ENCODE measurements around the gene PPFIA4. TPM values are rescaled to one million over a fixed set of nuclear protein-coding genes. Genes with fewer than 3 reads are reported as not detected.

PPFIA4 gene
- total and polyA plus RNA-seq, 9 of the 15 experiments (the other 6 are each of a cell fraction or from before 2014, with no cell fraction given), result 0.07 to 12.0 (median 0.70) TPM

GRCh38 chr1:203006948-203007871, 19.1 kb upstream of the PPFIA4 start, which contains the start of gene TMEM183A (continued):
- peak; percentile 94 for TF ChIP-seq POLR2H (tag; IDR thresholded peaks at IDR 0.05; ENCODE audit: low read depth)
- peak in 1 of 2 experiments; percentile 63; a peak in 2 of 4 replicates for TF ChIP-seq ZMIZ1 (IDR thresholded peaks at IDR 0.05; ENCODE audit: low read depth in 2 of 2, low read length in 2 of 2)
- no peak for TF ChIP-seq GABPB2 (CRISPR knock-in tag; conservative IDR thresholded peaks at IDR 0.05)
- no peak for TF ChIP-seq RBM34 (IDR thresholded peaks at IDR 0.05; ENCODE audit: borderline replicate concordance, insufficient read depth, low read length)
- TF ChIP-seq TCF7L2 (IDR thresholded peaks at IDR 0.05; ENCODE audit: low read depth, low read length), result no peak
- no peak for TF ChIP-seq RAD51 (IDR thresholded peaks at IDR 0.05; ENCODE audit: borderline replicate concordance, low read depth)
- peak; percentile 77 for TF ChIP-seq RBBP5 (IDR thresholded peaks at IDR 0.05; ENCODE audit: borderline replicate concordance, insufficient read depth, low read length, poor library complexity, severe bottlenecking)
- TF ChIP-seq, protein P1, sequence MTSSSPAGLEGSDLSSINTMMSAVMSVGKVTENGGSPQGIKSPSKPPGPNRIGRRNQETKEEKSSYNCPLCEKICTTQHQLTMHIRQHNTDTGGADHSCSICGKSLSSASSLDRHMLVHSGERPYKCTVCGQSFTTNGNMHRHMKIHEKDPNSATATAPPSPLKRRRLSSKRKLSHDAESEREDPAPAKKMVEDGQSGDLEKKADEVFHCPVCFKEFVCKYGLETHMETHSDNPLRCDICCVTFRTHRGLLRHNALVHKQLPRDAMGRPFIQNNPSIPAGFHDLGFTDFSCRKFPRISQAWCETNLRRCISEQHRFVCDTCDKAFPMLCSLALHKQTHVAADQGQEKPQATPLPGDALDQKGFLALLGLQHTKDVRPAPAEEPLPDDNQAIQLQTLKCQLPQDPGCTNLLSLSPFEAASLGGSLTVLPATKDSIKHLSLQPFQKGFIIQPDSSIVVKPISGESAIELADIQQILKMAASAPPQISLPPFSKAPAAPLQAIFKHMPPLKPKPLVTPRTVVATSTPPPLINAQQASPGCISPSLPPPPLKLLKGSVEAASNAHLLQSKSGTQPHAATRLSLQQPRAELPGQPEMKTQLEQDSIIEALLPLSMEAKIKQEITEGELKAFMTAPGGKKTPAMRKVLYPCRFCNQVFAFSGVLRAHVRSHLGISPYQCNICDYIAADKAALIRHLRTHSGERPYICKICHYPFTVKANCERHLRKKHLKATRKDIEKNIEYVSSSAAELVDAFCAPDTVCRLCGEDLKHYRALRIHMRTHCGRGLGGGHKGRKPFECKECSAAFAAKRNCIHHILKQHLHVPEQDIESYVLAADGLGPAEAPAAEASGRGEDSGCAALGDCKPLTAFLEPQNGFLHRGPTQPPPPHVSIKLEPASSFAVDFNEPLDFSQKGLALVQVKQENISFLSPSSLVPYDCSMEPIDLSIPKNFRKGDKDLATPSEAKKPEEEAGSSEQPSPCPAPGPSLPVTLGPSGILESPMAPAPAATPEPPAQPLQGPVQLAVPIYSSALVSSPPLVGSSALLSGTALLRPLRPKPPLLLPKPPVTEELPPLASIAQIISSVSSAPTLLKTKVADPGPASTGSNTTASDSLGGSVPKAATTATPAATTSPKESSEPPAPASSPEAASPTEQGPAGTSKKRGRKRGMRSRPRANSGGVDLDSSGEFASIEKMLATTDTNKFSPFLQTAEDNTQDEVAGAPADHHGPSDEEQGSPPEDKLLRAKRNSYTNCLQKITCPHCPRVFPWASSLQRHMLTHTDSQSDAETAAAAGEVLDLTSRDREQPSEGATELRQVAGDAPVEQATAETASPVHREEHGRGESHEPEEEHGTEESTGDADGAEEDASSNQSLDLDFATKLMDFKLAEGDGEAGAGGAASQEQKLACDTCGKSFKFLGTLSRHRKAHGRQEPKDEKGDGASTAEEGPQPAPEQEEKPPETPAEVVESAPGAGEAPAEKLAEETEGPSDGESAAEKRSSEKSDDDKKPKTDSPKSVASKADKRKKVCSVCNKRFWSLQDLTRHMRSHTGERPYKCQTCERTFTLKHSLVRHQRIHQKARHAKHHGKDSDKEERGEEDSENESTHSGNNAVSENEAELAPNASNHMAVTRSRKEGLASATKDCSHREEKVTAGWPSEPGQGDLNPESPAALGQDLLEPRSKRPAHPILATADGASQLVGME (CRISPR knock-in tag; IDR thresholded peaks at IDR 0.05), result no peak
- TF ChIP-seq ZZZ3 (IDR thresholded peaks at IDR 0.05), result no peak; the same call in 1 of the 2 replicates
- TF ChIP-seq ELF2 (CRISPR knock-in tag; IDR thresholded peaks at IDR 0.05), result peak; percentile 58
- TF ChIP-seq ZNF717 (CRISPR knock-in tag; IDR thresholded peaks at IDR 0.05), result no peak
- TF ChIP-seq KLF6 (CRISPR knock-in tag; IDR thresholded peaks at IDR 0.05; ENCODE audit: borderline replicate concordance), result no peak
- TF ChIP-seq ZNF75A (CRISPR knock-in tag; IDR thresholded peaks at IDR 0.05), result no peak
- peak; percentile 90 for TF ChIP-seq TAF9B (IDR thresholded peaks at IDR 0.05; ENCODE audit: partially characterized antibody)
- TF ChIP-seq, protein P2, sequence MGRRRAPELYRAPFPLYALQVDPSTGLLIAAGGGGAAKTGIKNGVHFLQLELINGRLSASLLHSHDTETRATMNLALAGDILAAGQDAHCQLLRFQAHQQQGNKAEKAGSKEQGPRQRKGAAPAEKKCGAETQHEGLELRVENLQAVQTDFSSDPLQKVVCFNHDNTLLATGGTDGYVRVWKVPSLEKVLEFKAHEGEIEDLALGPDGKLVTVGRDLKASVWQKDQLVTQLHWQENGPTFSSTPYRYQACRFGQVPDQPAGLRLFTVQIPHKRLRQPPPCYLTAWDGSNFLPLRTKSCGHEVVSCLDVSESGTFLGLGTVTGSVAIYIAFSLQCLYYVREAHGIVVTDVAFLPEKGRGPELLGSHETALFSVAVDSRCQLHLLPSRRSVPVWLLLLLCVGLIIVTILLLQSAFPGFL (CRISPR knock-in tag; IDR thresholded peaks at IDR 0.05), result no peak
- peak in 1 of 2 experiments; percentile 58; a peak in 3 of 4 replicates for TF ChIP-seq ARNT (IDR thresholded peaks at IDR 0.05)
- no peak for TF ChIP-seq ZNF133 (CRISPR knock-in tag; IDR thresholded peaks at IDR 0.05)
